Measurements from ENCODE around the gene PCDHGA1.

Gene PCDHGA1

GRCh38 chr5:141369994-141370848, 39.9 kb downstream of the PCDHGA1 start, which contains the start of gene PCDHGB3:
TSS of gene PCDHGB3 (plus strand) at chr5:141370242. CDS start at chr5:141370395, 153 bp downstream.
- Histone ChIP-seq H2AFZ (ENCODE audit: low read length) (peak within 1 kb of the TSS; percentile 98), H3K79me2 (ENCODE audit: low read length) (no peaks in the 10 kb centered on the region), H3F3A (ENCODE audit: insufficient read depth, low read length) (no peaks in the 10 kb centered on the region), H3K9me3 (replicated peaks; ENCODE audit: insufficient read depth, low read length) (no peaks in the 10 kb centered on the region), H3K9ac (ENCODE audit: low read length) (peak within 1 kb of the TSS; percentile 30; the same call in 1 of the 2 replicates), H4K20me1 (ENCODE audit: insufficient read depth, low read length) (no peaks in the 10 kb centered on the region), H3K36me3 (replicated peaks; ENCODE audit: insufficient read depth, low read length) (no peaks in the 10 kb centered on the region), H3K4me1 (ENCODE audit: low read length) (no peaks in the 10 kb centered on the region), H3K27ac (ENCODE audit: low read length) (no peak within 1 kb of the TSS), H3K9me2 (replicated peaks; ENCODE audit: insufficient read depth, low read length) (no peaks in the 10 kb centered on the region), H3K4me3 (ENCODE audit: low read length) (peak within 1 kb of the TSS; percentile 68), H3K27me3 (replicated peaks; ENCODE audit: insufficient read depth, low read length) (no peaks in the 10 kb centered on the region; the same call in 1 of the 2 replicates), H3K4me2 (ENCODE audit: low read depth, low read length) (peak within 1 kb of the TSS; percentile 92)
- TF ChIP-seq EZH2 (optimal IDR thresholded peaks at IDR 0.05; ENCODE audit: low read depth, low read length) (no peak), EZH2phosphoT487 (IDR thresholded peaks at IDR 0.05; ENCODE audit: low read length) (no peak), CTCF (IDR thresholded peaks at IDR 0.05; ENCODE audit: low read length) (peak; percentile 73)
- DNase-seq = peak; percentile 82

- H4K20me1 ChIP-seq (ENCODE audit: insufficient read depth, low read length) = no peaks in the 10 kb centered on the region
- H3F3A ChIP-seq (ENCODE audit: insufficient read depth, low read length) = no peaks in the 10 kb centered on the region
- no peaks in the 10 kb centered on the region for H3K9me3 ChIP-seq (replicated peaks; ENCODE audit: insufficient read depth, low read length)
- no peaks in the 10 kb centered on the region for H3K27me3 ChIP-seq (replicated peaks; ENCODE audit: insufficient read depth, low read length)
- H3K79me2 ChIP-seq (ENCODE audit: low read length) = no peaks in the 10 kb centered on the region
- H3K4me3 ChIP-seq (ENCODE audit: low read length) = no peak overlapping the region
- H3K27ac ChIP-seq (ENCODE audit: low read length) = no peak overlapping the region
- H2AFZ ChIP-seq (ENCODE audit: low read length) = no peak overlapping the region
- H3K36me3 ChIP-seq (replicated peaks; ENCODE audit: insufficient read depth, low read length) = no peaks in the 10 kb centered on the region
- H3K4me1 ChIP-seq (ENCODE audit: low read length) = no peaks in the 10 kb centered on the region
- DNase-seq = no peak
- no peak for TF ChIP-seq EZH2 (optimal IDR thresholded peaks at IDR 0.05; ENCODE audit: low read depth, low read length)
- TF ChIP-seq EZH2phosphoT487 (IDR thresholded peaks at IDR 0.05; ENCODE audit: low read length) = no peak
- TF ChIP-seq CTCF (IDR thresholded peaks at IDR 0.05; ENCODE audit: low read length) = no peak
- H3K9ac ChIP-seq (ENCODE audit: low read length) = no peak overlapping the region
- H3K4me2 ChIP-seq (ENCODE audit: low read depth, low read length) = no peak overlapping the region
- no peaks in the 10 kb centered on the region for H3K9me2 ChIP-seq (replicated peaks; ENCODE audit: insufficient read depth, low read length)
Measured at GRCh38 chr5:141371572-141372475, 41.5 kb downstream of the PCDHGA1 start.

- Histone ChIP-seq H3K79me2 (ENCODE audit: low read length) (no peaks in the 10 kb centered on the region), H3K9ac (ENCODE audit: low read length) (no peak within 1 kb of the TSS), H3F3A (ENCODE audit: insufficient read depth, low read length) (no peaks in the 10 kb centered on the region), H3K4me2 (ENCODE audit: low read depth, low read length) (no peak within 1 kb of the TSS), H3K36me3 (replicated peaks; ENCODE audit: insufficient read depth, low read length) (no peaks in the 10 kb centered on the region), H3K27ac (ENCODE audit: low read length) (no peak within 1 kb of the TSS), H3K27me3 (replicated peaks; ENCODE audit: insufficient read depth, low read length) (0 out of 2 replicates have a peak, but pooled peaks cover 3% of the 10 kb centered on the region), H3K9me2 (replicated peaks; ENCODE audit: insufficient read depth, low read length) (no peaks in the 10 kb centered on the region), H3K4me1 (ENCODE audit: low read length) (no peaks in the 10 kb centered on the region), H2AFZ (ENCODE audit: low read length) (0 out of 2 replicates have a peak within 1 kb of the TSS, but pooled peaks have one; percentile 14), H3K9me3 (replicated peaks; ENCODE audit: insufficient read depth, low read length) (no peaks in the 10 kb centered on the region), H4K20me1 (ENCODE audit: insufficient read depth, low read length) (no peaks in the 10 kb centered on the region), H3K4me3 (ENCODE audit: low read length) (no peak within 1 kb of the TSS)
- TF ChIP-seq CTCF (IDR thresholded peaks at IDR 0.05; ENCODE audit: low read length) (peak; percentile 68), EZH2phosphoT487 (IDR thresholded peaks at IDR 0.05; ENCODE audit: low read length) (no peak), EZH2 (optimal IDR thresholded peaks at IDR 0.05; ENCODE audit: low read depth, low read length) (no peak)
- peak; percentile 51 for DNase-seq
Measured at GRCh38 chr5:141373673-141374317, 43.5 kb downstream of the PCDHGA1 start, which contains the start of gene PCDHGA6. TSS of gene PCDHGA6 (plus strand) at chr5:141373891. CDS start at chr5:141374084, 193 bp downstream.
